GM20000 (cell line): ENCODE data around the gene CLEC4M.
A peak's percentile ranks its signal among the peaks of the same experiment; 100 is the strongest.

Source experiments
- DNase-seq: peaks from one replicate; pipeline ENCODE4 v3.0.0; 2012; ENCODE audit warnings: low spot score
- TF ChIP-seq, protein P1 (sequence below): IDR thresholded peaks from 2 replicates; pipeline ENCODE4 v1.5.1; 2012; ENCODE audit warnings: mild to moderate bottlenecking, control low read depth; ENCODE audit errors: extremely low read depth, missing control alignments

Gene CLEC4M

DNA sequence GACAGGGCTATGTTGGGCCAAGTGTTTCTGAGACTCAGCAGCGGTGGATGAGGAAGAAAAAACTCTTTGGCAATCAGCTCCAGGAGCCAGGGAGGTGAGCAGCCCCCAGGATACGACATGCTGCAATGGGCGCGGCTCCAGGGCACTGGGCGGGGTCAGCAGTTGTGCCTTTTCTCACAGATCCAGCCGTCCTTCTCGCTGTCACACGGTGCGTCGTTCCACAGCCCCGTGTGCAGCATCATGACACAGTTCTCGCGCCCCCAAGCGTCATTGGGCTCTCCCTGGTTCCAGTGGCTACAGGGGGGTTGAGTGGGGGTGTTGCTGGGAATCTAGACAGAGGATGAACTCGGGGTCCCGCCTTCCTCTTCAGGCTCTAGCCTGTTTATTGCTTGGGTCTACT, 33.8 kb upstream of the CLEC4M start:
- DNase-seq: peak; percentile 69
- TF ChIP-seq, protein P1, sequence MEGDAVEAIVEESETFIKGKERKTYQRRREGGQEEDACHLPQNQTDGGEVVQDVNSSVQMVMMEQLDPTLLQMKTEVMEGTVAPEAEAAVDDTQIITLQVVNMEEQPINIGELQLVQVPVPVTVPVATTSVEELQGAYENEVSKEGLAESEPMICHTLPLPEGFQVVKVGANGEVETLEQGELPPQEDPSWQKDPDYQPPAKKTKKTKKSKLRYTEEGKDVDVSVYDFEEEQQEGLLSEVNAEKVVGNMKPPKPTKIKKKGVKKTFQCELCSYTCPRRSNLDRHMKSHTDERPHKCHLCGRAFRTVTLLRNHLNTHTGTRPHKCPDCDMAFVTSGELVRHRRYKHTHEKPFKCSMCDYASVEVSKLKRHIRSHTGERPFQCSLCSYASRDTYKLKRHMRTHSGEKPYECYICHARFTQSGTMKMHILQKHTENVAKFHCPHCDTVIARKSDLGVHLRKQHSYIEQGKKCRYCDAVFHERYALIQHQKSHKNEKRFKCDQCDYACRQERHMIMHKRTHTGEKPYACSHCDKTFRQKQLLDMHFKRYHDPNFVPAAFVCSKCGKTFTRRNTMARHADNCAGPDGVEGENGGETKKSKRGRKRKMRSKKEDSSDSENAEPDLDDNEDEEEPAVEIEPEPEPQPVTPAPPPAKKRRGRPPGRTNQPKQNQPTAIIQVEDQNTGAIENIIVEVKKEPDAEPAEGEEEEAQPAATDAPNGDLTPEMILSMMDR: no peak

DNA sequence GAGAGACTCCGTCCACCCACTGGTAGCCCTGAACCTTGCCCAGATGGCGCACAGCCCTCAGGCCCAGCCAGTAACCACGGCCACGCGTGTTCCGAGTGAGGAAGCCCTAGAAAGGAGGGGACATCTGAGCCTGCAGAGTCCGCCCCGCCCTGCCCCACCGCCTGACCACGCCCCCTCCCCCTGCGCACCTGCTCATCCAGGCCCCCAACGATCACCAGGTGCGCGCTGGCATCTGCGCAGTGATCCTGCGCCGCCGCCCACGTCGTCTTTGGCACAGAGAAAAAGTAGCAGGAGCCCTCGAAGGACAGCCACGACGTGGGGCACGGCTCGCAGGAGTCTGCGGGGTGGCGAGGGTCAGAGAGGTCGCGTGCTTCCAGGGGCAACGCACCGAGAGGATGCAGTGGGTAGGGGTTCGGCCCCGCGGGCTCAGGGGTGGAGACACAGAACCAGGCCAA, 33.2 kb upstream of the CLEC4M start:
- DNase-seq: peak; percentile 55
- TF ChIP-seq, protein P1: no peak

DNA sequence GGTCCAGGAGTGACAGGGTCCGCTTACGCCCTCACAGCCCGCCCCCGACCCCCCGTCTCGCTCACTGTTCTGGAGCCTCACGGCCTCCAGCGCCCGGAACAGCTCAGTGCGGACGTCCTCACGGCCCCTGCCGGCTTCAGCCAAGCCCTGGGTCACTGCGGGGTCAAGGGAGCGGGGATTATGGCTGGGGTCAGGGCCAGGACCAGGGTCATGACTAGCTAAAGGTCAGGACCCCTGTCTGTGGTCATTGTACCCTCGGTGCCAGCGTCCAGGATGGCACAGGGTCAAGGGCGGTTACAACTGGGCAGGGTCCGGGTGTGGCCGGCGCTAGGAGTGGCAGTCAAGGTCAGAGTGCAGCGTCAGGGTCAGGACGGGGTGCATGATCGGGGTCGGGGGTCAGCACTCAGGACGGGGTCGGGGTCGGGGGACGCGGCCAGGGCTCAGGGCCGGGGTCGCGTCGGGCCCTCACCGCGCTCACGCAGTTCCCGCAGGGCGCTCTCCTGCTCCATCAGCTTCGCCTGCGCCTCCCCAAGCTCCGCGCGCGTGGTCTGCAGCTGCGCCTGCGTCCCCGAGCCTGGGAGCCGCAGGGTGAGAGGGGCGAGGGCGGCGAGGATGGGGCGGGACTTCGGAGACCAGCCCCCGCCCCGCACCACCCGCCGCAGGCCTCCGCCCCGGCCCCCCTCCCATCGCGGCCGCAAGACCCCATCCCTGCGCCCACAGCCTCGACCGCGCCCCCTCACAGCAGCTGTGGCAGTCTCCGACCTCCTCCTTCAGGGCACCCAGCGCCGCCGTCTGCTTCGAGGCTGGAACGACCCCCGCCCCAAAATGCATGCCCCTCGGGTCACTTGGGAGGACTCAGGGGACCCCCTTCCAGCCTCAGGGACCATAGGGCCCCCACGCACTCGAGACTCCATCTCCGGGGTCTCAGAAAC, 32.5 kb upstream of the CLEC4M start:
- TF ChIP-seq, protein P1: no peak
- DNase-seq: no peak

DNA sequence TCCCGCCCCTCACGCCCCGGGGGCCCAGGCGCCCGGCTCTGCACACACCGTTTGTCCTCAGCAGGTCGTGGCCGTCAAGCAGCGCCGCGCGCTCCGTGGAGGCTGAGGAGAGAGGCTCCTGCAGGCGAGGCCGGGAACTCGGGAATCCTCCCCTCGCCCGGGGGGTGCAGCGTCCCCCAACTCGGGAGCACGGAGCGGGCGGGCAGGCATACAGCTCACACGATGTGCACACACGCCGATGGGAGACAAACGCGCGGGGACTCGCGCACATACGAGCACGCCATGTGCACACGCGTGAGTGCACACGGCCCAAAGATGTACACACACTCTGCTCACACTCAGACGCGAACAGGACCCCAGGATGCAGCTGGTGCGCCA, 31.8 kb upstream of the CLEC4M start:
- DNase-seq: no peak
- TF ChIP-seq, protein P1: no peak

DNA sequence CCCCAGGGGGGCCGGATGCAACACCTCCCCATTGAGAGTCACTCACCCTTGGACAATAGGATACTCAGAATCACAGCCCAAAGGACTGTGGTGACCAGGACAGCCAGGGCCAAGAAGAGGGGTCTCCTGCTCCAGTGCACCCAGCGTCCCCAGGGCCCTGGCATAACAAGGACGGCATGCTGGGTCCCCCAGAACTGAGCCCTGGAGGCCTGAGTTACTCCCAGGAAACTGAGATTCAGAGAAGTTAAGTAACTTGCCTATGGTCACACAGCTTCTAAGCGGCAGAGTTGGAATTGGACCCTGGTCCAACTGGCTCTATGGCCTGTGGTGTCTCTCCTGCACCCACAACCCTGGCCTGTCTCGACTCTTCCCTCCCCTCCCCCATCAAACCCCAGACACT, 31.4 kb upstream of the CLEC4M start:
- DNase-seq: no peak
- TF ChIP-seq, protein P1: no peak

DNA sequence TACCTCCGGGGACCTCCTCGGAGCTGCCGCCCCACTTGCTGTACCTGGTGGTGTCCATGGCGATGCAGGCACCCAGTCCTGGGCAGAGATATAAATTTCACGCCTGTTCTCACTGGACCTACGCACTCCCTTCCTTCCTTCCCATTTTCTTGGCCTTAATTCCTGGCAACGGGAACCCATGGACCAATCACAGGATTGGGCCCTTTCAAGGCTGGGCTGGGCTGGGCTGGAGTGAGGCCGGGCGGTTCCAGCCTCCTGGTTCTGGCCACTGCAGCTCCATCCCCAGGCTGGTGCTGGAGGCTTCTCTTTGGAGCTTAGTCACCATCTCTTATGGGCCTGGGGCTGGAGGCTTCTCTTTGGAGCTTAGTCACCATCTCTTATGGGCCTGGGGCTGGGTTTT, 31.0 kb upstream of the CLEC4M start, which contains the start of gene CLEC4G:
Gene CLEC4G, minus strand, starts transcription at position 66 of the 400 bp plus-strand sequence. Its CDS starts 8 bp downstream, at position 58.
- DNase-seq: no peak
- TF ChIP-seq, protein P1: no peak

DNA sequence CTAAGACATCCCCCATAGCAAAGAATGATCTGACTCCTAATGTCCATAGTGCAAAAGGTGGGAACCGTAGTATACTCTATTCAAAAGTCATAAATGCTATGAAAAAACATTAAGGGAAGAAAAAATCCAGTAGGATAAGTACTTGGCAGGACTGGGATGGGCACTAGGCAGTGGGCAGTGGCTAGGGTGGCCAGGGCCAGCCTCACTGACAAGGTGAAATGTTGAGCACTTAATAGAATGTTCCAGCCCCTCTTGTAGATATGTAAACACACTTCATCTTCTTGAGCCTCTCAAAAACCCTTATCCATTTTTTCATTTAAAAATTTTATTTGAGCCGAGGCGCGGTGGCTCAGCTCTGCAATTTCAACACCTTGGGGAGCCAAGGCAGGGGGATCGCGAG, 29.7 kb upstream of the CLEC4M start:
- TF ChIP-seq, protein P1: no peak
- DNase-seq: no peak
